ENCODE results near the gene DOP1A.

Gene DOP1A, protein sequence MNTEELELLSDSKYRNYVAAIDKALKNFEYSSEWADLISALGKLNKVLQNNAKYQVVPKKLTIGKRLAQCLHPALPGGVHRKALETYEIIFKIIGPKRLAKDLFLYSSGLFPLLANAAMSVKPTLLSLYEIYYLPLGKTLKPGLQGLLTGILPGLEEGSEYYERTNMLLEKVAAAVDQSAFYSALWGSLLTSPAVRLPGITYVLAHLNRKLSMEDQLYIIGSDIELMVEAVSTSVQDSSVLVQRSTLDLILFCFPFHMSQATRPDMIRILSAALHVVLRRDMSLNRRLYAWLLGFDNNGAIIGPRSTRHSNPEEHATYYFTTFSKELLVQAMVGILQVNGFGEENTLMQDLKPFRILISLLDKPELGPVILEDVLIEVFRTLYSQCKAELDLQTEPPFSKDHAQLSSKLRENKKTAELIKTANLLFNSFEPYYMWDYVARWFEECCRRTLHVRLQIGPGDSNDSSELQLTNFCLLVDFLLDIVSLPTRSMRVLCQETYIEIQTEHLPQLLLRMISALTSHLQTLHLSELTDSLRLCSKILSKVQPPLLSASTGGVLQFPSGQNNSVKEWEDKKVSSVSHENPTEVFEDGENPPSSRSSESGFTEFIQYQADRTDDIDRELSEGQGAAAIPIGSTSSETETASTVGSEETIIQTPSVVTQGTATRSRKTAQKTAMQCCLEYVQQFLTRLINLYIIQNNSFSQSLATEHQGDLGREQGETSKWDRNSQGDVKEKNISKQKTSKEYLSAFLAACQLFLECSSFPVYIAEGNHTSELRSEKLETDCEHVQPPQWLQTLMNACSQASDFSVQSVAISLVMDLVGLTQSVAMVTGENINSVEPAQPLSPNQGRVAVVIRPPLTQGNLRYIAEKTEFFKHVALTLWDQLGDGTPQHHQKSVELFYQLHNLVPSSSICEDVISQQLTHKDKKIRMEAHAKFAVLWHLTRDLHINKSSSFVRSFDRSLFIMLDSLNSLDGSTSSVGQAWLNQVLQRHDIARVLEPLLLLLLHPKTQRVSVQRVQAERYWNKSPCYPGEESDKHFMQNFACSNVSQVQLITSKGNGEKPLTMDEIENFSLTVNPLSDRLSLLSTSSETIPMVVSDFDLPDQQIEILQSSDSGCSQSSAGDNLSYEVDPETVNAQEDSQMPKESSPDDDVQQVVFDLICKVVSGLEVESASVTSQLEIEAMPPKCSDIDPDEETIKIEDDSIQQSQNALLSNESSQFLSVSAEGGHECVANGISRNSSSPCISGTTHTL (N-terminal part only)

DNA sequence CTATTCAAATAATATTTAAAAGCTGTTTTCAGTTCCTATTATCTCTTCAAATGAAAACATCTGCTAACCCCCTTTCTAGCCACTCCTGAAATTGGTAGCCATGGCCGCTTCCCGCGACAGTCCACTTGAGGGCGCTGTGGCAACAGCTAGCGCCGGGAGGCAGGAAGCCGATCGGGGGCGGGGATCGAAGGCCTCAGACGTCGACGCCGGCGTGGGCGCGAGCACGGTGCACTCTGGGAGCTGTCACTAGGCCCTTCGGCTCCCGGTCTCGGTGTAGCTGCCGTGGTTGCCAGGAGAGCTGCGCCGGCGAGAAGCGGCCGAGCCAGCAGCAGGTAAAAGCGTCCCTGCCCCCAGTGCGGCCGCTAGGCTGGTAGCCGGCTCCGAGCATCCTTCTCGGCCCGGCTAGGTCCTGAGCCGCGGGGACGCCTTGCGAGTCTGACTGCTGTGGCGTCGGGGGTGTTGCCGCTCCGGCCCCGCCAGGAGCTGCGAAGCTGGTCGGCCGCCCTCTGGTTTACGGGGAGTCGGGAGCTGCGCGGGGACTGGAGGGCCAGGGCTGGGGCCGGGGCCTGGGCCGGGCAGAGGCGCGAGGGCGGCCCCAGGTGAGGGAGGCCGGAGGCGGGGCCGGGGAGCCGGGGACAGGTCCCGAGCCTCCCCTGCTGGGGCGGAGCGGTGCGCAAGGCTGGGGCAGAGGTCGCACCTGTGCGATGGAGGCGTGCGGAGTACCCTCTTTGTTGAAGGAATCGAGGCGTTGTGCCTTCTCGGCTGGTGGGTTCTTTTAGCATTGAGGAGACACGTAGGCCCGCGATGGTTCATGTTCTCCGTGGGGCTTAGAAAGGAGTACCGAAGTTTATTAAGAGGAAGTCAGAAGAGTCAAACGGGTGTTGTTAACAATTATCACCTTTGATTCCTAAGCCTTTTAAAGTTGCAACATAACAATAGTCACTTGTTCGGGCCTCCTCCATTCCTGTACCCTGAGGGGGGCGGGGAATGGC is at the start of gene DOP1A:
Gene DOP1A (plus strand): TSS at position 224 of the 992 bp plus-strand sequence. CDS start 29,307 bp downstream, outside the sequence.
- DNase-seq = peak; percentile 97

DNA sequence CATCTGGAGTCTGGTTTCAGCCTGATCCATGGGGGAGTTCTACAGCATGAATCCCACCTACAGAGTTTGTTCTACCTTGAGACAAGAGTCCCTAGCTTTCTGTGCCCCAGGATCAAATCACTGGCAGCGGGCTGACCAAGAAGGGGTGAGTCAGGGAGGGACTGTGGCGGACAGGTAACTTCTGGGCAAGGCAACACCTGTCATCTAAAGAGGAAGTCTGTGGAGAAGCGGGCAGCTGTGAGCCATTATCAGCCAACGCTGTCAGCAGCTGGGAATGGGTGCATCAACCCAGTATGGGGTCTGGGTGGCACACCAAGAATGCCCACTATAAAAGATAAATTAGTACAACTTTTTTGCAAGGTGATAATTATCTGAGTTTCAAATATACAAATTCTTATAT is 47.7 kb upstream of the DOP1A start:
- no peak for DNase-seq

DNA sequence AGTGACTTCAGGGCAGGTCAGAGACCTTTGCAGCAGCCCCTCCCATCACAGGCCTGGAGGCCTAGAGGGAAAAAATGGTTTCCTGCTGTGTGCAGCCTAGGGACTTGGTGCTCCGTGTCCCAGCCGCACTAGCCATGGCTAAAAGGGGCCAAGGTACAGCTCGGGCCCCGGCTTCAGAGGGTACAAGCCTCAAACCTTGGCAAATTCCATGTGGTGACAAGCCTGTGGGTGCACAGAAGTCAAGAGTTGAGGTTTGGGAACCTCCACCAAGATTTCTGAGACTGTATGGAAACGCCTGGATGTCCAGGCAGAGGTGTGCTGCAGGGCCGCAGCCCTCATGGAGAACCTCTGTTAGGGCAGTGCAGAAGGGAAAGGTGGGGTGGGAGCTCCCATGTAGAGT is 35.8 kb upstream of the DOP1A start:
- DNase-seq = no peak

DNA sequence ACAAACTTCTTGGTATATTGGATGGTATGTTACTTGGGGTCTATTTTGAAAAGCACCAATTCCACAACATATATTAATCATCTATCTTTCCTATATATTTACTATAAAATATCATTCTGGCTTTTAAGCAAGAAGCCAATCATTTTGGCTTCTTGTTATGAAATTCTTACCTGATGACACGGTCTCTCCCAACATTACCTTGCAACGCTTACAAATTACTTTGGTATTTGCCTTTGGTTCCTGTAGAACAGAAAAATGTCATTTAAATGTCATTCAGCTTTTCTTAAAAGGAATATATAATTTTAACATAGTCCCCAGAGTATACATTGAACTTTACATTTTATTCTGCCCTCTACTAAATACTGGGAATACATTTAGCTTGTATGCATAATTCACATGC is 29.2 kb upstream of the DOP1A start:
- DNase-seq = no peak

DNA sequence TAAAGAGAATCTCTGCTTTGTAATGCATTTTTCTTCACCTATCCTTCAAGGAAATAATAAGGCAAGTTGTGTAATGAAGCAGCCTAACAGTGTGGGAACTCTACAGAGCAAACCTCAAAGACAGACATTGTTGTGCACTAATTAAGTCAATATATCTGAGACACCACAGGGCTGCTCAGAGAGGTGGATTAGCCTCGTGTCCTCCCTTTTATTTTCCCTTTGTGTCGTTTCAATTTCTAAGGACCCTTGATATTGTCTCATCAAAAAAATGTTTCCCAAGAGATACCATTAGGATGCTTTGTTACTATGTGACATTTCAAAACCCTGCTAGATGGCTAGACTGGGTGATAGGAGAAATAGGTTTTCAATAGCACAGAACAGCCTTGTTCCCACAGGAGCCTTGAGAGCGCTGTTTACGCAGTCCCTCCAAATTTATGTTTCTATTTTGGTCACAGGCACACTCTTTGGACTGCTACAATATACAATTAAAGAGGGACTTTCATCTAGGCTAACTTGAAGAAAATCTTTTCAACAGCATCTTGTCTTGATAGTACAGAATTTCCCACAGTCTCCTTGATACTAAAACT is 24.9 kb upstream of the DOP1A start:
- no peak for DNase-seq

DNA sequence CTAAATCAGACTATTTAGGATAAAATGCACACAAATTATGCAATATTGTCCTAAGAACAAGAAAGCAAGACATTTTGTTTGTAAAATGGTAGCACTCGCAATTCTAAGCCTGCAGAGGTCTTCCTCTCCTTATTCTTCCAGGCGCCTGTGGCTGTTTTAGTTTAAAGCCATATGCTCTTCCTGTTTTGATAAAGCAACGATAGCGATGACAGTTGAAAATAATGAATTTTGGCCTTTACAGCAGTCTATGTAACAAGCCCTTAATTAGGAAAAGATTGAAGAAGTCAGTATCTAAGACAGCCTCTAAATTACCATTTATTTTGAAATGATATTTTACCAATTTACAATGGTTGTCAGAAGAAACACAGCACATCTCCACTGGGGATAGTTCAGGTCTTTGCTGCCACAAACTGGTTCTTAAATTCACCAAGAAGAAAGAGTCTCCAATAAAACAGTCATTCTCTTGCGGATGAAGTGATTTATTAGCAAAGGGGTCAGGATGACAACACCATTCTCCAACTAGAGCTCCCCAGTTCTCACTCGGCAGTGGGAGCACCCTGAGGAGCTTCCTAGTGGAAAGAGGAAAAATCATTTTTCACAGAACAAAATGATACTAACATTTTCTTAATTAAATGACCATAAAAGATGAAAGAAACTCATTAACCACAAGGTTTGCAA is 23.2 kb upstream of the DOP1A start:
- DNase-seq = no peak

DNA sequence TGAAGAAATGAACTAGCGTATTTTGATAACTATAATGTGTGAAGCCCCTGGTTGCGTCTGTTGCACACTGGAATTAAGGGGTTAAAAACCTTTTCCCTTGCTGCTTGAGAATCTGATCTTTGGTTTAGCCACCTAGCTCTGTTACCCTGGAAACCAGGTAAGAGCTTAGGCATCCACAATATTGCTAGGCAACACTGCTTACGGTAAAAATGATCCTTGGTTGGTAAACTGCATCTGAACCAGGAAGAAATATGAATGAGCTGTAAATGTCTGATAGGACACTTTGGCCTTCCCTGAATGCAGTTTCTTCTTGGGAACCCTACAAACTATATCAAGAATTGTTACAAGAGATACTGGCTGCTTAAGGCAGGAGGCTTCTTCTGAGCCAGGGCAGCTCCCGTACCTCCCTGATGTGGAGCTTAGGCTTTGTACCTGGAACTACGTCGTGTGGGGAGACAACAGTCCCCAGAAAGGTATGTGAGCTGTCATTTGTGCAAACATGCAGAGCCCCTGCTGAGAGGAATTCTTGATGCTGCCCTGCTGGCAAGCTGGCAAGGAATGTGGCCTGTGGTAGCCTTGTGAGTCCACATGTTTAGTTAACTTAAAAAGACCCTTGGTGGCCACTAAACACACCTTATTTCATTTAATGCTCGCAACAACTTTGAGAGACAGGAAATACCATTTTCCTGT is 20.3 kb upstream of the DOP1A start:
- DNase-seq = no peak

DNA sequence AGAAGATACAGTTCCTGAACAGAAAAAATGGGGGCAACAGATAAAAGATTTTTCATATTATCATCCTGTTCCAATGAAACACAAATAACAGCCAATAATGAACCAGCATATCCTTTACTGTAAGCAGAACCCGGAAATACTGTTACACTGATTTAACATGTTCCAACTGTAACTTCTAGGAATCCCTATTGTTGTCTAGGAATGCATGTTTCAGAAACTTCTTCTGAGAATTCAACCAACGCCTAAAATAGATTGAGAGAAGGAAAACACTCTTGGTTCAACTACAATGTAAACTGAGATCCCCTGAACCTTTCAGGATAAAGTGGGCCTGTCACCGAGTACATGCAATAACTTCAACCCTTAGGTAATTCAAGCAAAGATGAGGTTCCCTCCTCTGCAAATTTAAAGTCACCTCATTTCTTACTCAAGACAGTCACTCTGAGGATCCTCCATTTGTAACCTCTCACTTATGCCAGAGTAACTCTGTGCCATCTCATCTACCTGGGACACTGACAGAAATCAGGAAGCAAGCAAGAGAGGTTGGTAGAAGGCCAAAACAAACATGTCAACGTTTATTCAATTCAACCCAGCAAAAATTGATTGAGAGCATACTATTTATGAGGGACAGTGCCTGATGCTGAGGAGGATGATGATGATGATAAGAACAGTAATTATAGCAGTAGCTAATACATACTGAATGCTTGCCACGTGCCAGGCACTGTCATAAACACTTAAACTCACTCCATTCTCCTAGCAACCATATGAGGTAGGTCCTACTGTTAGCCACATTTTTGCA is 15.9 kb upstream of the DOP1A start:
- peak; percentile 58 for DNase-seq

DNA sequence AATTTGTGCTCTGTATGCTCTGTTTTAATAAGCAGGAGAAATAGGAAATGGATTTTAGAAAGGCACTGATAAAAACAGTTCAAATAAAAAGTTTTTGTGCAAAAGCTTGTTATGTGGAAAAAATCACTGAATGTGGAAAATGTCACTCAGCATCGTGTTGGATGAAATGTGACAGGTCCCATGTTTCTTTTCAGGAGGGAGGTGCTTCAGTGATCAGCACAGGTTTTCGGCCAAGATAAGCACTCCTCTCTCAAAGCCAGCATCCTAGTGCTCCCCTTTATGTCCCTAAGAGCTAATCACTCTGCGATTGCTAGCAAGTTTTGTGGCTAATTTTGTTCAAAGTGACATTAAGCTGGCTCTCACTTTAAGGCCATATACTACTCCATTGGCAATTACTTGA is 13.8 kb upstream of the DOP1A start:
- DNase-seq = no peak

DNA sequence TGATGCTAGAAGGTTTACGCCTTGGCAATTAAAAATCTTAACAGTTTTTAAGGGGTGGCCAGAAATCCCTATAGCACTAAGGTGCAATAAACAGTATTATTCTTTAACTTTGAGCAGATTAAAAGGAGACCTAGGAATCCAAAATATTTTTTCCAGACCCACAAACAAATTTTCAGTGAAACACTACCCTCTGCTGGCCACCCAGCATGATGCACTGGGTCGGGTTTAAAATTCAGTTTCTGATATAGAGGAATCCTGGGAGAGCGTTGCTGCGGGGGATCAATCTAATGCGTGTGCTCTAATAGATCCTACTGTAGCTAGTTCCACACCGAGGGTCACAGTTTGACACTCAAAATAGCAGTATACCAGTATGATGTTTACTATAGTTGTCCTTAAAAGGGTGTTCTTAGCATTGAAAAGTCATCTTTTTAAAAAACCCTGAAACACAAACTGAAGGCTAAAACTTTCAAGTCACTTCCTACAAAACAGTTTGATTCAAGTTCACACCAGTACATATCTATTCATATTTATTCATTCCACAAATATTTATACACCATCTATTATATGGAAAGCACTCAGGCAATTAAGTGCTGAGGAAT is 12.0 kb upstream of the DOP1A start:
- DNase-seq = peak; percentile 64

DNA sequence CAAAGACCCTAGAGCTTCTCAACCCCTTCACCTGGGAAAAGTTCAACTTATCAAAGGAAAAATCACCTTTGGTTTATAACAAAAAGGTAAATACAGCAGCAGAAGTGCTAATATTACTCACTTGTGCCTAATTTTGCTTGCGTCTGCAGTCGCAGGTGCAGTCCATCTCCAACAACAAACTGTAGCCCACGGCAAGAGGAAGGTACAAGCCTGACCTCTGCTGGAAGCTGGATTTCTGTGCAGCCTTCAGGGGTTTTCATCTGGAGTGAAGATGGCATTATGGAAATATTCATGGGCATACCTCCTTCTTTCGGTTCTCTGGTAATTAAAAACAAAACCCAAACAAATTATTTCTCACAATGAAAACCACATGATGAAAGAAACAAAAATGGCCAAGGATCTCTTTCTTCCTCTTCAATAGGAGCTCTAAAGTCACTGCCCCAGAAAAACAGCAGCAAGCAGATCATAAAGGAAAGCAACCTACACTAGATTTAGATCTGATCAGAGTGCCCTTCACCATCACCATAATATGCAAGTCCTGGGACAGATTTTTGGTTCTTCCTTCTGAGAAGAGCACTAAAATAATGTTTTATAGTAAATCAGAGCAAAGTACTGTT is 9.7 kb upstream of the DOP1A start:
- DNase-seq = peak; percentile 78

DNA sequence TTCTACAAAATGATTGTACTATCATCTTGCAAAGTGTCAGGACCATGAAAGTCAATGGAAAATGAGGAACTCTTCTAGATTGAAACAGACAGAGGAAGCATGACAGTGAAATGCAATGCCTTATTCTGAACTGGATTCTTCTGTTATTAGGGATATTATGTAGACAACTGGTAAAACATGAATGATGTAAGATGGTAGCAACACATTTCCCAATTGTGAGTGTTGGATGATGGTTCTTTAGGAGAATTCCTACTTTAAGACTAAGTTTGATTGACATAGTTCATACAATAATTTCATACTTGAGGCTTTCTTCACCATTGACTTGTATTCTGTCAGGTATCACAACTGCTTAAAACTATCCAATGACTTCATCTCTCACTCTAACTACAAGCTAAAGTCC is 6.3 kb upstream of the DOP1A start:
- DNase-seq = no peak

DNA sequence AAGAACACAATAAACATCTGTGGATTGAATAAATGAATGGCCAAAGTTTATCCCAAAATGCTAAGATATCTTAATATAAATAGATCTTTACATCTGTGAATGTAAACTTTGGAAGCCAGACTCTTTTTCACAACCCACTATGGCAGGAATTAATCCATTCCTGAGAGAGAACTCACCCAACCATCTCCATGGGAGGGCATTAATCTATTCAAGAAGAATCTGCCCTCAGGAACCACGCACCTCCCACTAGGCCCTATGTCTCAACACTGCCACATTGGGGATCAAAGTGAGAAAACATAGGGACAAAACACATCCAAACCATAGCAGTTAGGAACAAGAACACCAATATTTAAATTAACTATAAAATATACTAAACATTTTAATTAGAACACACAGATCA is 5.2 kb upstream of the DOP1A start:
- DNase-seq = no peak

DNA sequence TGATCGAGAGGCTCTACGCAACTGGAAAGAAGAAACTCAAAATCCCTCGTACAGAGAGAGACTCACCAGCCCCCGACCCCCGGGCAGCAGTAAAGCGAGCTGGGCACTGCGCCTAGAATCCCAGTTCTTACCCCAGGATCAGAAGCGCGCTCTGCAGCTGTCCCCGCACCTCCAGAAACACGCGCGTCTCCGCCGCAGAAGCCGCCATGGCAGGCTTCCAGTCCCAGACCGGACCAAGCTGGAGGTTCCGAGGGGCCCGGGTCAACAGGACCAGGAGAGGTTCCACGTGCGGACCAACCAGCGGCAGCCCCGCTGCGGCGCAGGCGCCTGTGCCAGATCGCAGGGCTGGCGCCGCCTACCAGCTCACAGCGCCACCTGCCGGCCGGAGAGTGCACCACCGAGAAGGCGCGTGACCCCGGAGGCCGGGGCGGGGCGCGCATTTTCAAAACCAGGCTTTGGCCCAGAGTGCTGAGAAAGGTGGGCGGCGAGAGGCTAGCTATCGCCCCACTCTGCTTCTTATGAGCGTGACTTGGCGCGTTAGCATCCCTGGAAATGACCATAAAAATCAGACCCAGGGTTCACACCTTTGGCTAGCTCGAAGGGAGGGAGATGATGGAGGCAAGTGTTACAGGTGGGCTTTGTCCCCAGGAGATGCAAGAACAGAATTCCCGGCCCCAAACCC is 1.8 kb upstream of the DOP1A start, which contains the start of gene UBE3D:
Gene UBE3D (minus strand): TSS at position 331 of the 682 bp plus-strand sequence. CDS start 123 bp downstream, at position 208.
- DNase-seq = peak; percentile 75

DNA sequence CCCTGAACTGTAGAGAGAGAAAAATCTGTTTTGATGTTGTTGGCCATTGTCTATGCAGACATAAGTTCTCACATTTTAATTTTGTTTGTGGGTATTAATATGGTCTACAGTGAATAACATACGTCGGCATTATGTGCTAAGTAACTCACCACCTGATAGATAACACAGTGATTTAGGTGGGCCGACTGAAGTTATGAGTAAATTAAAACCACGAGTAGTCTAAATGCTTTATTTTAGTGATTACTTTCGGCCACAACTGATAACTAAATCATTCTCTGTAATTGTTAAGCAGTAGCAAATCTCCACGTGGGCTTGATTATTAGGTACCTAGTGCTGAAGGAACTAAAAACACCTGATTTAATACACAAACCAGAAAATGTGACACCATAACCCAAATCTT is 1.1 kb downstream of the DOP1A start:
- DNase-seq = no peak

DNA sequence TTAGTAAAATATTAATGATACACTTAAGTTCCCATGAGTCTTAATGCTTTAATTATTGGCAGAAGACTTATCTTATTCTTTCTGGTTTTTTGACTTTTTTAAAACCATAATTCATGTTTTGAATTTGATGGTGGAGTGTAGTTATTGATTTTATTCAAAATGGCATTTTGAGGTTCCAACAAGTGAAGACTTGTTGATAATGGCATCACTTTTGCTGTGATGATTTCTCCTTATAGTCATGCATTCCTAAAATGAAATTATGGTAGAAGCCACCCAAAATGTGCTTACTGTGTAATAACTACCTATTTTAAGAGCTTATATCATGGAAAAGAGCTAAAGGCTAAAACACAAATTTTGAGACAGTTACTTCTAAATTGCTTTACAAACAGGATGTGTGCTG is 2.2 kb downstream of the DOP1A start:
- DNase-seq = no peak

DNA sequence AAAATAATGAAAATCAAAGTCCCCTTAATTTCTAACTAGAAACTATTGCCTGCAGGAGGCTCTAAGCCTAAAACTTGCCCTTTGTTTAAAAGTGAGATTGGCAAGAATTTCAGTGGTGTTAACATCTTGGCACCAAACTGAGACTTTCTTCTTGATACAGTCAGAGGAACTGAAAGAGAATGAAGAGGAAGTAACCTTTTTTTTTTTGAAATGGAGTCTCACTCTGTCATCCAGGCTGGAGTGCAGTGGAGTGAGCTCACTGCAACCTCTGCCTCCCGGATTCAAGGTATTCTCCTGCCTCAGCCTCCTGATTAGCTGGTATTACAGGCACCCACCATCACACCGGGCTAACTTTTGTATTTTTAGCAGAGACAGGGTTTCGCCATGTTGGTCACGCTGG is 3.6 kb downstream of the DOP1A start:
- DNase-seq = no peak

DNA sequence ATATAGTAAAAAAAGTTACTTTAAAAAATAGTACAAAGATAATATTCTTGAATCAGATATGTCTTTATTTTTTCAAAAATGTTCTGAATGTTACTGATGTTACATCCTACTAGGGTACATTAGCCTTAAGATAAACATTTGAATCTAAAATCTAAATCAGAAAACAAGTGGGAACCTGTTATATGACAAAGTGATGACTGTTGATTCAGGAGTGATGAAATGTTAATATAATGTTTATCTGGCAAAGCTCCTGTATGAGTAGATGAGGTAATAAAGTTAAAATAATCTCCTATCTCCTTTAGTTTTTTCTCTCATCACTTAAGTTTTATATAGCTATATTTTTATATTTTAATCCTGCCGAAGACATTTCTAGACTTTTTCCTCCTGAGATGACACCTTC is 4.2 kb downstream of the DOP1A start:
- no peak for DNase-seq

Measured in NCI-H1105 treated with DMSO at 0.1 percent for 48 hours (cell line).